GM12872 (cell line): ENCODE results near the gene ESPL1.

Experiments
- TF ChIP-seq, protein P1 (sequence below): IDR thresholded peaks from 3 replicates; pipeline ENCODE4 v1.5.1; 2011; ENCODE audit warnings: low read depth, mild to moderate bottlenecking, low read length, moderate library complexity; ENCODE audit not compliant: insufficient read depth

The ESPL1 gene

DNA sequence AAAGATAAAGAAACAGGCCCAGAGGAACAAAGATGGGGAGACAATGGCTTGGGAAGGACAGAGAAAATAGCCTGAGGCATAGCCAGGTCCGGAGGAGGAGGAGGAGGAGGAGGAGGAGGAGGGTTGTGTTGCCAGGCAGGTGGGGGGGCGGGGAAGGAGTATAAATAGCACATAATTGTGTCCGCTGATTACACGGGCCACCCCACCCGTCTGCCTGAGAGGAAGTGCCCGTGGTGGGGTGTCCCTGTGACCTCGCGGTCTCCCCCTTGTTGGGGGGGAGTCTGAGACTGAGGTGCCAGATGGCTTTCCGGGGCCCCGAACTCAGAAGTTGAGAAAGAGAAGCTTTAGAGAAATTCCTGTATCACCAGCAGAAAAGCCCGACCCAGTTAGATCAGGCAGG is 69.9 kb downstream of the ESPL1 start:
- TF ChIP-seq, protein P1, sequence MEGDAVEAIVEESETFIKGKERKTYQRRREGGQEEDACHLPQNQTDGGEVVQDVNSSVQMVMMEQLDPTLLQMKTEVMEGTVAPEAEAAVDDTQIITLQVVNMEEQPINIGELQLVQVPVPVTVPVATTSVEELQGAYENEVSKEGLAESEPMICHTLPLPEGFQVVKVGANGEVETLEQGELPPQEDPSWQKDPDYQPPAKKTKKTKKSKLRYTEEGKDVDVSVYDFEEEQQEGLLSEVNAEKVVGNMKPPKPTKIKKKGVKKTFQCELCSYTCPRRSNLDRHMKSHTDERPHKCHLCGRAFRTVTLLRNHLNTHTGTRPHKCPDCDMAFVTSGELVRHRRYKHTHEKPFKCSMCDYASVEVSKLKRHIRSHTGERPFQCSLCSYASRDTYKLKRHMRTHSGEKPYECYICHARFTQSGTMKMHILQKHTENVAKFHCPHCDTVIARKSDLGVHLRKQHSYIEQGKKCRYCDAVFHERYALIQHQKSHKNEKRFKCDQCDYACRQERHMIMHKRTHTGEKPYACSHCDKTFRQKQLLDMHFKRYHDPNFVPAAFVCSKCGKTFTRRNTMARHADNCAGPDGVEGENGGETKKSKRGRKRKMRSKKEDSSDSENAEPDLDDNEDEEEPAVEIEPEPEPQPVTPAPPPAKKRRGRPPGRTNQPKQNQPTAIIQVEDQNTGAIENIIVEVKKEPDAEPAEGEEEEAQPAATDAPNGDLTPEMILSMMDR: no peak

DNA sequence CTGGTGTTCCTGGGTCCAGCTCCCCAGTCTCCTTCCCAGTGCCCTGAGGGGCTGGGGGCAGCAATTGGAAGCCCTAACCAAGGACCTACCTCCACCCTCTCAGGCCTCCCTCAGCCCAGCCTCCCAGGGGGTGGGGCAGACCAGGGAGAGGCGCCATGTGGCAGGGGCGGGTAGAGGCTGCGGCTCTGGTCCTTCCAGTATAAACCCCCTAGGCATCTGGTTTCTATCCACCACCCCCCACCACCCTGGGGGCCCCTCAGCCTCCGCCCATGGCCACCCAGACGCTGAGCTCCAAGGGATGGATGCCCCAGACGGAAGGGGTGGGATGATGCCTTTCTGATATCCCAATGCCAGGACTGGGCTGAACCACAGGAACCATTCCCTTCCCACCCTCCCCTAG is 70.8 kb downstream of the ESPL1 start:
- TF ChIP-seq, protein P1: no peak

DNA sequence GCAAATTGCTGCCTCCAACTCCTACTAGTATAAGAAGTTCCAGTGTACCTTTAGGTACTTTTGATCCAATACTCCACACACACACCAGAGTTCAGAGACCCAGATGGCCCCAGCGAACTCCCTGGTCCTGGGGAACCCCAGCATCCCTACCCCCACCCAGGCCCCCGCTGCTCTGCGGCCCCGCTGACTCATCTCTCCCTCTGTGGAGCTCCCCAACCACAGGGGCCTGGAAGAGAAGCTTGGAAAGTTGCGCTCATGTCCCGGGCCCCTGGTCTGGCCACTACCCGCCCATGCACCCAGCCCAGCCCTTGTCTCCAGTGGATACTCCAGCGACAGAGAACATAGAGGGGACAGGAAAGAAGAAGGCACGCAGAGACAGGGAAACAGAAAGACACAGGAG is 72.3 kb downstream of the ESPL1 start:
- TF ChIP-seq, protein P1: no peak
